HEK293 (cell line): ENCODE results near the gene CAPN5.

ENCODE experiments used
- CTCF ChIA-PET: fragments of 350-600 bp; formaldehyde crosslinking; extraction: SDS; loops from one replicate; lab custom pipeline; 2021; ENCODE audit warnings: antibody characterized with exemption; lab: Yijun Ruan, JAX
- POLR2A ChIA-PET: fragments of 300-600 bp; formaldehyde crosslinking; extraction: SDS; loops from one replicate; lab custom pipeline; 2020; ENCODE audit warnings: antibody characterized with exemption, inconsistent platforms; lab: Yijun Ruan, JAX
- H3K27ac ChIP-seq: fragments of 200-500 bp; sonication (Bioruptor generic); 2 replicates; pipeline ENCODE4 v1.5.1; 2014; ENCODE audit warnings: low read depth, low read length, control low read depth, inconsistent platforms; ENCODE audit errors: extremely low read depth
- H3K36me3 ChIP-seq, 2 experiments: fragments of 200-500 bp in 1 of 2; sonication (Bioruptor generic) in 1 of 2; 1 replicate in 1 of 2; 2 replicates in 1 of 2; pipeline ENCODE4 v1.5.1; 2014 to 2017; ENCODE audit warnings: inconsistent platforms in 2 of 2, low read length in 2 of 2; ENCODE audit not compliant: control insufficient read depth in 2 of 2, insufficient read depth in 1 of 2
- H3K4me1 ChIP-seq: fragments of 200-500 bp; sonication (Bioruptor generic); 2 replicates; pipeline ENCODE4 v1.5.1; 2014; ENCODE audit warnings: mild to moderate bottlenecking, low read length, inconsistent platforms; ENCODE audit not compliant: control insufficient read depth, insufficient read depth
- H3K4me3 ChIP-seq: 2 replicates; pipeline ENCODE4 v1.5.1; 2011; ENCODE audit warnings: low read depth, mild to moderate bottlenecking, control low read depth, low read length, moderate library complexity
- H3K9me3 ChIP-seq: fragments of 200-500 bp; sonication (Bioruptor generic); 2 replicates; pipeline ENCODE4 v1.5.1; 2014; ENCODE audit warnings: low read depth, low read length, inconsistent platforms; ENCODE audit not compliant: control insufficient read depth, insufficient read depth
- GLI4 ChIP-seq: fragments of 450-650 bp; formaldehyde crosslinking; IDR thresholded peaks from 2 replicates; pipeline ENCODE4 v1.5.1; 2016; ENCODE audit warnings: missing biosample characterization, missing genetic modification characterization
- GLIS2 ChIP-seq: fragments of 450-650 bp; formaldehyde crosslinking; IDR thresholded peaks from 2 replicates; pipeline ENCODE4 v1.5.1; 2016; ENCODE audit warnings: missing biosample characterization, missing genetic modification characterization
- HIC1 ChIP-seq: fragments of 450-650 bp; formaldehyde crosslinking; IDR thresholded peaks from 2 replicates; pipeline ENCODE4 v1.5.1; 2016; ENCODE audit warnings: missing biosample characterization, missing genetic modification characterization
- IKZF3 ChIP-seq: fragments of 450-650 bp; IDR thresholded peaks from 2 replicates; pipeline ENCODE4 v1.5.0; 2018; ENCODE audit warnings: missing biosample characterization, mild to moderate bottlenecking, missing genetic modification characterization, moderate library complexity
- KLF10 ChIP-seq: fragments of 450-650 bp; IDR thresholded peaks from 2 replicates; pipeline ENCODE4 v1.5.1; 2018; ENCODE audit warnings: missing biosample characterization, mild to moderate bottlenecking, missing genetic modification characterization
- ZBTB17 ChIP-seq: fragments of 450-650 bp; formaldehyde crosslinking; IDR thresholded peaks from 2 replicates; pipeline ENCODE4 v1.5.1; 2016; ENCODE audit warnings: missing biosample characterization, missing genetic modification characterization
- ZFP3 ChIP-seq: fragments of 450-650 bp; formaldehyde crosslinking; IDR thresholded peaks from 2 replicates; pipeline ENCODE4 v1.5.1; 2016; ENCODE audit warnings: low read depth, missing biosample characterization, missing genetic modification characterization
- ZNF184 ChIP-seq: fragments of 450-650 bp; IDR thresholded peaks from 2 replicates; pipeline ENCODE4 v1.5.1; 2018; ENCODE audit warnings: missing biosample characterization, mild to moderate bottlenecking, missing genetic modification characterization
- ZNF366 ChIP-seq: fragments of 450-650 bp; formaldehyde crosslinking; conservative IDR thresholded peaks from 2 replicates; pipeline ENCODE4 v1.5.1; 2016; ENCODE audit warnings: missing biosample characterization, missing genetic modification characterization
- ZNF416 ChIP-seq: fragments of 450-650 bp; formaldehyde crosslinking; IDR thresholded peaks from 2 replicates; pipeline ENCODE4 v1.5.1; 2016; ENCODE audit warnings: missing biosample characterization, missing genetic modification characterization
- ZNF549 ChIP-seq: fragments of 450-650 bp; IDR thresholded peaks from 2 replicates; pipeline ENCODE4 v1.5.1; 2018; ENCODE audit warnings: missing biosample characterization, missing genetic modification characterization, mild to moderate bottlenecking, inconsistent platforms, moderate library complexity
- ZNF571 ChIP-seq: fragments of 450-650 bp; formaldehyde crosslinking; IDR thresholded peaks from 2 replicates; pipeline ENCODE4 v1.5.0; 2017; ENCODE audit warnings: missing biosample characterization, missing genetic modification characterization
- ZNF596 ChIP-seq: fragments of 450-650 bp; IDR thresholded peaks from 2 replicates; pipeline ENCODE4 v1.5.0; 2018; ENCODE audit warnings: missing biosample characterization, mild to moderate bottlenecking, missing genetic modification characterization, moderate library complexity
- TF ChIP-seq, protein P1 (sequence below): fragments of 450-650 bp; formaldehyde crosslinking; IDR thresholded peaks from 2 replicates; pipeline ENCODE4 v1.5.1; 2017; ENCODE audit warnings: missing biosample characterization, missing genetic modification characterization
- TF ChIP-seq, protein P2 (sequence below): fragments of 450-650 bp; formaldehyde crosslinking; IDR thresholded peaks from 2 replicates; pipeline ENCODE4 v1.5.1; 2016; ENCODE audit warnings: missing biosample characterization, missing genetic modification characterization, low read depth
- TF ChIP-seq, protein P3 (sequence below): fragments of 450-650 bp; formaldehyde crosslinking; conservative IDR thresholded peaks from 2 replicates; pipeline ENCODE4 v1.5.1; 2016; ENCODE audit warnings: low read depth, missing biosample characterization, missing genetic modification characterization

Gene CAPN5

GRCh38 chr11:77038825-77039326 lies 27.9 kb upstream of the CAPN5 start:
- Histone ChIP-seq H3K4me1 (peaks cover 9% of the 10 kb centered on the region; the same call in 1 of the 2 replicates), H3K36me3 (no peaks in the 10 kb centered on the region), H3K9me3 (no peaks in the 10 kb centered on the region), H3K27ac (no peak overlapping the region)
- POLR2A ChIA-PET, result no interaction called here
- TF ChIP-seq GLIS2 (tag by site-specific recombination) (no peak), ZNF416 (tag by site-specific recombination) (no peak), ZNF549 (no peak), HIC1 (tag by site-specific recombination) (no peak), ZBTB17 (tag by site-specific recombination) (no peak), ZNF366 (tag by site-specific recombination) (no peak), ZNF571 (no peak), GLI4 (no peak), ZNF596 (tag by site-specific recombination) (no peak), ZFP3 (no peak), ZNF184 (tag by site-specific recombination) (no peak), KLF10 (tag by site-specific recombination) (no peak), IKZF3 (tag by site-specific recombination) (no peak)
- TF ChIP-seq, protein P1, sequence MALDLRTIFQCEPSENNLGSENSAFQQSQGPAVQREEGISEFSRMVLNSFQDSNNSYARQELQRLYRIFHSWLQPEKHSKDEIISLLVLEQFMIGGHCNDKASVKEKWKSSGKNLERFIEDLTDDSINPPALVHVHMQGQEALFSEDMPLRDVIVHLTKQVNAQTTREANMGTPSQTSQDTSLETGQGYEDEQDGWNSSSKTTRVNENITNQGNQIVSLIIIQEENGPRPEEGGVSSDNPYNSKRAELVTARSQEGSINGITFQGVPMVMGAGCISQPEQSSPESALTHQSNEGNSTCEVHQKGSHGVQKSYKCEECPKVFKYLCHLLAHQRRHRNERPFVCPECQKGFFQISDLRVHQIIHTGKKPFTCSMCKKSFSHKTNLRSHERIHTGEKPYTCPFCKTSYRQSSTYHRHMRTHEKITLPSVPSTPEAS (tag by site-specific recombination), result no peak
- TF ChIP-seq, protein P2, sequence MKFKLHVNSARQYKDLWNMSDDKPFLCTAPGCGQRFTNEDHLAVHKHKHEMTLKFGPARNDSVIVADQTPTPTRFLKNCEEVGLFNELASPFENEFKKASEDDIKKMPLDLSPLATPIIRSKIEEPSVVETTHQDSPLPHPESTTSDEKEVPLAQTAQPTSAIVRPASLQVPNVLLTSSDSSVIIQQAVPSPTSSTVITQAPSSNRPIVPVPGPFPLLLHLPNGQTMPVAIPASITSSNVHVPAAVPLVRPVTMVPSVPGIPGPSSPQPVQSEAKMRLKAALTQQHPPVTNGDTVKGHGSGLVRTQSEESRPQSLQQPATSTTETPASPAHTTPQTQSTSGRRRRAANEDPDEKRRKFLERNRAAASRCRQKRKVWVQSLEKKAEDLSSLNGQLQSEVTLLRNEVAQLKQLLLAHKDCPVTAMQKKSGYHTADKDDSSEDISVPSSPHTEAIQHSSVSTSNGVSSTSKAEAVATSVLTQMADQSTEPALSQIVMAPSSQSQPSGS (tag by site-specific recombination), result no peak
- TF ChIP-seq, protein P3, sequence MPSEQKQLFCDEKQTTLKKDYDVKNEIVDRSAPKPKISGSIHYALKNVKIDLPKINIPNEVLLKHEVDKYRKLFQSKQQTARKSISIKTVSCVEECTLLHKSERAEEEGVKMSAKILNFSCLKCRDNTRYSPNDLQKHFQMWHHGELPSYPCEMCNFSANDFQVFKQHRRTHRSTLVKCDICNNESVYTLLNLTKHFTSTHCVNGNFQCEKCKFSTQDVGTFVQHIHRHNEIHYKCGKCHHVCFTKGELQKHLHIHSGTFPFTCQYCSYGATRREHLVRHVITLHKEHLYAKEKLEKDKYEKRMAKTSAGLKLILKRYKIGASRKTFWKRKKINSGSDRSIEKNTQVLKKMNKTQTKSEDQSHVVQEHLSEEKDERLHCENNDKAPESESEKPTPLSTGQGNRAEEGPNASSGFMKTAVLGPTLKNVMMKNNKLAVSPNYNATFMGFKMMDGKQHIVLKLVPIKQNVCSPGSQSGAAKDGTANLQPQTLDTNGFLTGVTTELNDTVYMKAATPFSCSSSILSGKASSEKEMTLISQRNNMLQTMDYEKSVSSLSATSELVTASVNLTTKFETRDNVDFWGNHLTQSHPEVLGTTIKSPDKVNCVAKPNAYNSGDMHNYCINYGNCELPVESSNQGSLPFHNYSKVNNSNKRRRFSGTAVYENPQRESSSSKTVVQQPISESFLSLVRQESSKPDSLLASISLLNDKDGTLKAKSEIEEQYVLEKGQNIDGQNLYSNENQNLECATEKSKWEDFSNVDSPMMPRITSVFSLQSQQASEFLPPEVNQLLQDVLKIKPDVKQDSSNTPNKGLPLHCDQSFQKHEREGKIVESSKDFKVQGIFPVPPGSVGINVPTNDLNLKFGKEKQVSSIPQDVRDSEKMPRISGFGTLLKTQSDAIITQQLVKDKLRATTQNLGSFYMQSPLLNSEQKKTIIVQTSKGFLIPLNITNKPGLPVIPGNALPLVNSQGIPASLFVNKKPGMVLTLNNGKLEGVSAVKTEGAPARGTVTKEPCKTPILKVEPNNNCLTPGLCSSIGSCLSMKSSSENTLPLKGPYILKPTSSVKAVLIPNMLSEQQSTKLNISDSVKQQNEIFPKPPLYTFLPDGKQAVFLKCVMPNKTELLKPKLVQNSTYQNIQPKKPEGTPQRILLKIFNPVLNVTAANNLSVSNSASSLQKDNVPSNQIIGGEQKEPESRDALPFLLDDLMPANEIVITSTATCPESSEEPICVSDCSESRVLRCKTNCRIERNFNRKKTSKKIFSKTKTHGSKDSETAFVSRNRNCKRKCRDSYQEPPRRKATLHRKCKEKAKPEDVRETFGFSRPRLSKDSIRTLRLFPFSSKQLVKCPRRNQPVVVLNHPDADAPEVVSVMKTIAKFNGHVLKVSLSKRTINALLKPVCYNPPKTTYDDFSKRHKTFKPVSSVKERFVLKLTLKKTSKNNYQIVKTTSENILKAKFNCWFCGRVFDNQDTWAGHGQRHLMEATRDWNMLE (tag by site-specific recombination), result no peak
- TF ChIP-seq, all 188 proteins: peak for 0
- H3K4me3 ChIP-seq, result no peak overlapping the region
- CTCF ChIA-PET, result interaction anchor here (0.5 to 2.4 kb wide), 8 partner anchors 12 to 314 kb away, joined by 3 to 17 read pairs (median 4); no protein-coding TSS in a partner anchor
